HepG2 (cell line): ENCODE data around the gene GADL1. TPM values are rescaled to one million over a fixed set of nuclear protein-coding genes. Genes with fewer than 3 reads are reported as not detected.

ENCODE experiments used
- ATAC-seq: fragments of 200-7000 bp; cut with Tn5 transposase; 3 replicates; pipeline ENCODE4 v1.9.1; 2020; ENCODE audit warnings: mild to moderate bottlenecking, moderate library complexity
- BruUV-seq: library from RNA; stranded (reverse); fragments of 400-500 nt; replicated peaks from 2 replicates; lab custom pipeline; 2021; lab: Mats Ljungman, UMichigan
- CTCF ChIA-PET: fragments of 300-600 bp; formaldehyde crosslinking; extraction: SDS; loops from one replicate; lab custom pipeline; 2021; ENCODE audit warnings: low total read pairs, inconsistent platforms, low intra/inter-chr PET ratio; lab: Yijun Ruan, JAX
- POLR2A ChIA-PET: fragments of 350-600 bp; sonication (Branson Sonifier 250); formaldehyde crosslinking; loops from one replicate; lab custom pipeline; 2020; ENCODE audit warnings: antibody characterized with exemption, inconsistent platforms; lab: Yijun Ruan, JAX
- DNase-seq: peaks from one replicate; pipeline ENCODE4 v3.0.0-alpha.2; 2015; ENCODE audit warnings: low spot score
- FAIRE-seq: peaks from 3 replicates; lab custom pipeline; 2011; peaks lifted over from hg19 to GRCh38; lab: Jason Lieb, UNC
- H2AFZ ChIP-seq: one replicate; pipeline ENCODE4 v1.6.1; 2011; ENCODE audit warnings: low read length, inconsistent platforms
- H3K27ac ChIP-seq: fragments of 300-600 bp; 3 replicates; pipeline ENCODE4 v1.8.0; 2011; ENCODE audit warnings: mixed run types, mild to moderate bottlenecking, mixed read lengths, low read length, inconsistent platforms; ENCODE audit not compliant: insufficient read depth; ENCODE audit errors: extremely low read length
- H3K27me3 ChIP-seq, 2 experiments: fragments of 200-600 bp in 1 of 2; 2 replicates in 1 of 2; 3 replicates in 1 of 2; pipeline versions ENCODE4 v1.6.0 to v1.8.0; 2011; ENCODE audit warnings: low read length in 2 of 2, mild to moderate bottlenecking in 2 of 2, moderate library complexity in 2 of 2, inconsistent platforms in 1 of 2; ENCODE audit not compliant: insufficient read depth in 2 of 2, control insufficient read depth in 1 of 2
- H3K36me3 ChIP-seq, 2 experiments: fragments of 200-600 bp in 1 of 2; replicated peaks in 1 of 2; 2 replicates in 1 of 2; 3 replicates in 1 of 2; pipeline versions ENCODE4 v1.5.1 to v1.8.0; 2011; ENCODE audit warnings: low read length in 2 of 2, inconsistent platforms in 1 of 2; ENCODE audit not compliant: insufficient read depth in 2 of 2, control insufficient read depth in 1 of 2
- H3K4me1 ChIP-seq: 2 replicates; pipeline ENCODE4 v1.5.1; 2012; ENCODE audit warnings: low read length, inconsistent platforms; ENCODE audit not compliant: insufficient read depth
- H3K4me2 ChIP-seq: 2 replicates; pipeline ENCODE4 v1.6.0; 2011; ENCODE audit warnings: low read depth, low read length, inconsistent platforms
- H3K4me3 ChIP-seq, 3 experiments: fragments of 200-600 bp in 1 of 3; sonication (generic), shearing (Covaris generic) in 1 of 3; replicated peaks in 1 of 3; 2 replicates each; pipeline ENCODE4 v1.5.1; 2011 to 2016; ENCODE audit warnings: low read length in 3 of 3, inconsistent platforms in 2 of 3, low read depth in 2 of 3, mild to moderate bottlenecking in 2 of 3, control low read depth in 1 of 3, mixed read lengths in 1 of 3; ENCODE audit not compliant: insufficient read depth in 1 of 3
- H3K79me2 ChIP-seq: one replicate; pipeline ENCODE4 v1.6.1; 2011; ENCODE audit warnings: low read length, inconsistent platforms; ENCODE audit not compliant: insufficient read depth
- H3K9ac ChIP-seq: 2 replicates; pipeline ENCODE4 v1.6.0; 2011; ENCODE audit warnings: mild to moderate bottlenecking, low read depth, low read length, inconsistent platforms; ENCODE audit not compliant: insufficient read depth
- H3K9me3 ChIP-seq: 2 replicates; pipeline ENCODE4 v1.5.1; 2012; ENCODE audit warnings: mild to moderate bottlenecking, low read length
- H4K20me1 ChIP-seq: 2 replicates; pipeline ENCODE4 v1.6.0; 2011; ENCODE audit warnings: inconsistent platforms, mild to moderate bottlenecking, low read length, moderate library complexity; ENCODE audit not compliant: insufficient read depth
- ADNP ChIP-seq: sonication (generic); formaldehyde crosslinking; IDR thresholded peaks from 2 replicates; pipeline ENCODE4 v1.4.0; 2020; ENCODE audit warnings: missing genetic modification reagents
- AGO1 ChIP-seq: fragments of 200-400 bp; formaldehyde crosslinking; IDR thresholded peaks from 2 replicates; pipeline ENCODE4 v1.6.1; 2017; ENCODE audit warnings: mild to moderate bottlenecking, low read depth, low read length, moderate library complexity; ENCODE audit not compliant: poor library complexity, severe bottlenecking
- FLYWCH1 ChIP-seq: sonication (generic); formaldehyde crosslinking; IDR thresholded peaks from 2 replicates; pipeline ENCODE4 v1.8.1; 2023; ENCODE audit warnings: mild to moderate bottlenecking, missing genetic modification reagents
- JDP2 ChIP-seq: sonication (generic); formaldehyde crosslinking; IDR thresholded peaks from 2 replicates; pipeline ENCODE4 v1.8.1; 2022; ENCODE audit warnings: missing genetic modification reagents, borderline replicate concordance
- KDM3A ChIP-seq: IDR thresholded peaks from 2 replicates; pipeline ENCODE4 v1.6.1; 2018; ENCODE audit warnings: low read depth, missing compliant biosample characterization
- KLF16 ChIP-seq, 2 experiments: sonication (generic) in 1 of 2; formaldehyde crosslinking in 1 of 2; IDR thresholded peaks; 2 replicates each; pipeline versions ENCODE4 v1.6.1 to v1.8.0; 2016 to 2023; ENCODE audit warnings: missing genetic modification reagents in 2 of 2, missing compliant biosample characterization in 1 of 2
- NR3C1 ChIP-seq: sonication (generic); formaldehyde crosslinking; IDR thresholded peaks from 2 replicates; pipeline ENCODE4 v1.4.0; 2020; ENCODE audit warnings: missing genetic modification reagents
- RXRB ChIP-seq: IDR thresholded peaks from 2 replicates; pipeline ENCODE4 v1.6.1; 2016; ENCODE audit warnings: borderline replicate concordance, missing genetic modification reagents, missing compliant biosample characterization
- SETDB1 ChIP-seq: sonication (generic); formaldehyde crosslinking; IDR thresholded peaks from 2 replicates; pipeline ENCODE4 v1.5.1; 2020; ENCODE audit warnings: missing genetic modification reagents, mild to moderate bottlenecking, borderline replicate concordance
- TCF12 ChIP-seq, 2 experiments: fragments of 450-650 bp in 1 of 2; sonication (generic) in 1 of 2; formaldehyde crosslinking in 1 of 2; IDR thresholded peaks; 2 replicates each; pipeline versions ENCODE4 v1.6.1 to v1.8.0; 2017 to 2022; ENCODE audit warnings: antibody characterized with exemption in 1 of 2, mild to moderate bottlenecking in 1 of 2, missing genetic modification reagents in 1 of 2, moderate library complexity in 1 of 2
- THYN1 ChIP-seq: sonication (generic); formaldehyde crosslinking; IDR thresholded peaks from 2 replicates; pipeline ENCODE4 v1.8.1; 2023; ENCODE audit warnings: low read depth, mild to moderate bottlenecking, moderate library complexity, missing genetic modification reagents, borderline replicate concordance
- ZNF282 ChIP-seq: fragments of 450-650 bp; IDR thresholded peaks from 2 replicates; pipeline ENCODE4 v1.6.1; 2018; ENCODE audit not compliant: partially characterized antibody
- ZNF329 ChIP-seq: sonication (generic); formaldehyde crosslinking; IDR thresholded peaks from 2 replicates; pipeline ENCODE4 v1.9.0; 2021; ENCODE audit warnings: low read depth, mild to moderate bottlenecking, missing genetic modification reagents
- WGBS: methylation state at CpG from one replicate; pipeline ENCODE4 v1.1.6; 2017; ENCODE audit warnings: low lambda C conversion rate; 5-methylcytosine and 5-hydroxymethylcytosine counted together
- in situ Hi-C: cut with HindIII; loops from 2 replicates; pipeline ENCODE4 v1.10.0; 2017; ENCODE audit warnings: low pct_unique_long_range_greater_than_20kb; ENCODE audit not compliant: extremely low pct_ligation_motif_present
- intact Hi-C: fragments of 100-400 bp; cut with micrococcal nuclease; formaldehyde crosslinking; loops from one replicate; pipeline ENCODE4 v1.10.0; 2022; ENCODE audit not compliant: unreplicated experiment
- polyA plus RNA-seq, 8 experiments: library from polyadenylated mRNA; depleted of rRNA in 3 of 8; stranded (reverse) in 7 of 8; unstranded in 1 of 8; fragments of >200 nt; fragmentation: Illumina TruSeq in 4 of 8; extraction: Trizol in 4 of 8; gene quantifications; 2 replicates each; pipeline versions ENCODE4 v1.2.1 to v1.2.3, GENCODE V29; 2011 to 2016; ENCODE audit warnings: low read depth in 4 of 8, missing spikeins in 1 of 8, mixed read lengths in 1 of 8; ENCODE audit not compliant: insufficient read depth in 1 of 8
- total RNA-seq, 5 experiments: library from RNA; depleted of rRNA; stranded (reverse); fragments of >200 nt; fragmentation: Illumina TruSeq; extraction: Trizol; gene quantifications; 2 replicates each; pipeline ENCODE4 v1.2.3, GENCODE V29; 2016; ENCODE audit warnings: low read depth in 1 of 5
- TF ChIP-seq, protein P1 (sequence below): sonication (generic); formaldehyde crosslinking; IDR thresholded peaks from 2 replicates; pipeline ENCODE4 v1.4.0; 2020; ENCODE audit warnings: missing genetic modification reagents
- TF ChIP-seq, protein P2 (sequence below): sonication (generic); formaldehyde crosslinking; IDR thresholded peaks from 2 replicates; pipeline ENCODE4 v1.5.0; 2020; ENCODE audit warnings: mild to moderate bottlenecking, missing genetic modification reagents, borderline replicate concordance

GADL1 gene
- total and polyA plus RNA-seq, 2 of the 13 experiments (the other 11 are each of a cell fraction or from before 2014, with no cell fraction given) = not detected

DNA sequence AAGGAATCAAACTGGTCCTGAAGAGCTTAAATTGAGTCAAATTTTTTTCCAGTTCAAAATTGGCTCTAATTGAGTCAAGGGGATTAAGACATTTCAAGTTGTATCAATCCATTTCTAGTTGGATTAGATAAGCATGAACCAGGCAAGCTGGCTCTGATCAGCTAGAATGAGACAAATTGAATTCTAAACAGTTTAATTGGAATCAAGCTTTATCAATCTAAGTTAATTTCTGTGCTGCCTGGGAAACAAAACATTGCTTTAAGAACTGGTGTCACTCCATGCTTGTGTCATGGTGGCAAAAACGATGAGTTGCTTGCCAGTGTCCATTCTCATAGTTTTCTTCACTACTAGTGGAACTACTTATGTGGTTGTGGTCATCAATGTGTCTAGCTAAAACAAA, 171.2 kb downstream of the GADL1 start:
- WGBS = 91% methylated on average over 1 of the region's 1 CpG
- Histone ChIP-seq H3K4me1 (peaks cover 39% of the 10 kb centered on the region), H4K20me1 (no peaks in the 10 kb centered on the region), H3K9me3 (no peaks in the 10 kb centered on the region), H3K79me2 (no peaks in the 10 kb centered on the region), H3K27me3 (no peaks in the 10 kb centered on the region), H3K4me2 (no peak overlapping the region), H3K4me3 (no peak overlapping the region), H3K36me3 (no peaks in the 10 kb centered on the region), H3K9ac (no peak overlapping the region), H2AFZ (no peak overlapping the region), H3K27ac (no peak overlapping the region)
- POLR2A ChIA-PET = interaction anchor here (1.4 kb wide), 1 partner anchor 463 kb away, joined by 3 read pairs; no protein-coding TSS in a partner anchor
- intact Hi-C loops = no loop called here
- DNase-seq (no peak), ATAC-seq (no peak), FAIRE-seq (no peak)
- in situ Hi-C loops = no loop called here
- no TSS peak for BruUV-seq
- TF ChIP-seq ZNF282 (no peak), ADNP (CRISPR knock-in tag) (no peak), NR3C1 (CRISPR knock-in tag) (no peak), THYN1 (CRISPR knock-in tag) (no peak), FLYWCH1 (CRISPR knock-in tag) (no peak), RXRB (CRISPR knock-in tag) (no peak), TCF12 (IDR thresholded peaks at IDR 0.05) (no peak), TCF12 (CRISPR knock-in tag; IDR thresholded peaks at IDR 0.05) (no peak), AGO1 (no peak), KLF16 (CRISPR knock-in tag; IDR thresholded peaks at IDR 0.05) (no peak), KDM3A (CRISPR knock-in tag) (no peak), SETDB1 (CRISPR knock-in tag) (no peak), JDP2 (CRISPR knock-in tag) (no peak), ZNF329 (no peak)
- TF ChIP-seq, protein P1, sequence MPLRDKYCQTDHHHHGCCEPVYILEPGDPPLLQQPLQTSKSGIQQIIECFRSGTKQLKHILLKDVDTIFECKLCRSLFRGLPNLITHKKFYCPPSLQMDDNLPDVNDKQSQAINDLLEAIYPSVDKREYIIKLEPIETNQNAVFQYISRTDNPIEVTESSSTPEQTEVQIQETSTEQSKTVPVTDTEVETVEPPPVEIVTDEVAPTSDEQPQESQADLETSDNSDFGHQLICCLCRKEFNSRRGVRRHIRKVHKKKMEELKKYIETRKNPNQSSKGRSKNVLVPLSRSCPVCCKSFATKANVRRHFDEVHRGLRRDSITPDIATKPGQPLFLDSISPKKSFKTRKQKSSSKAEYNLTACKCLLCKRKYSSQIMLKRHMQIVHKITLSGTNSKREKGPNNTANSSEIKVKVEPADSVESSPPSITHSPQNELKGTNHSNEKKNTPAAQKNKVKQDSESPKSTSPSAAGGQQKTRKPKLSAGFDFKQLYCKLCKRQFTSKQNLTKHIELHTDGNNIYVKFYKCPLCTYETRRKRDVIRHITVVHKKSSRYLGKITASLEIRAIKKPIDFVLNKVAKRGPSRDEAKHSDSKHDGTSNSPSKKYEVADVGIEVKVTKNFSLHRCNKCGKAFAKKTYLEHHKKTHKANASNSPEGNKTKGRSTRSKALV (CRISPR knock-in tag) = no peak
- TF ChIP-seq, protein P2, sequence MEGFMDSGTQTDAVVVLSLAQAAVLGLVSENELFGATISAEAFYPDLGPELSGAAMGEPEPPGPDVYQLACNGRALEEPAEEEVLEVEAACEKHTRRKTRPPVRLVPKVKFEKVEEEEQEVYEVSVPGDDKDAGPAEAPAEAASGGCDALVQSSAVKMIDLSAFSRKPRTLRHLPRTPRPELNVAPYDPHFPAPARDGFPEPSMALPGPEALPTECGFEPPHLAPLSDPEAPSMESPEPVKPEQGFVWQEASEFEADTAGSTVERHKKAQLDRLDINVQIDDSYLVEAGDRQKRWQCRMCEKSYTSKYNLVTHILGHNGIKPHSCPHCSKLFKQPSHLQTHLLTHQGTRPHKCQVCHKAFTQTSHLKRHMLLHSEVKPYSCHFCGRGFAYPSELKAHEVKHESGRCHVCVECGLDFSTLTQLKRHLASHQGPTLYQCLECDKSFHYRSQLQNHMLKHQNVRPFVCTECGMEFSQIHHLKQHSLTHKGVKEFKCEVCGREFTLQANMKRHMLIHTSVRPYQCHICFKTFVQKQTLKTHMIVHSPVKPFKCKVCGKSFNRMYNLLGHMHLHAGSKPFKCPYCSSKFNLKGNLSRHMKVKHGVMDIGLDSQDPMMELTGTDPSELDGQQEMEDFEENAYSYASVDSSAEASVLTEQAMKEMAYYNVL (CRISPR knock-in tag) = no peak
- CTCF ChIA-PET = no interaction called here
